ENCODE data around the gene SEC23B. TPM values are rescaled to one million over a fixed set of nuclear protein-coding genes. Genes with fewer than 3 reads are reported as not detected.

SEC23B gene
- total and polyA plus RNA-seq, 2 of the 13 experiments (the other 11 are each of a cell fraction or from before 2014, with no cell fraction given), result 114 to 120 TPM

GRCh38 chr20:18566892-18567738 is 59.4 kb downstream of the SEC23B start, which contains the start of gene SMIM26 (continued):
- TF ChIP-seq PBX2 (CRISPR knock-in tag; IDR thresholded peaks at IDR 0.05), result 0 out of 2 replicates have a peak, but pooled peaks have one; percentile 39
- peak; percentile 90 for TF ChIP-seq ZBTB40 (IDR thresholded peaks at IDR 0.05)
- TF ChIP-seq ZBTB40 (CRISPR knock-in tag; IDR thresholded peaks at IDR 0.05), result peak; percentile 88; the same call in 1 of the 2 replicates
- TF ChIP-seq ZNF558 (CRISPR knock-in tag; IDR thresholded peaks at IDR 0.05; ENCODE audit: borderline replicate concordance), result peak; percentile 90
- TF ChIP-seq FOXO1 (CRISPR knock-in tag; IDR thresholded peaks at IDR 0.05), result peak; percentile 85
- TF ChIP-seq ZNF619 (CRISPR knock-in tag; IDR thresholded peaks at IDR 0.05), result peak; percentile 89
- peak; percentile 92 for TF ChIP-seq ZNF143 (CRISPR knock-in tag; IDR thresholded peaks at IDR 0.05)
- peak; percentile 98 for TF ChIP-seq SAP130 (CRISPR knock-in tag; IDR thresholded peaks at IDR 0.05; ENCODE audit: low read depth)
- peak; percentile 79 for TF ChIP-seq ZNF670 (CRISPR knock-in tag; IDR thresholded peaks at IDR 0.05; ENCODE audit: borderline replicate concordance)
- TF ChIP-seq ZNF652 (CRISPR knock-in tag; IDR thresholded peaks at IDR 0.05; ENCODE audit: borderline replicate concordance, low read depth), result peak; percentile 39; the same call in 1 of the 2 replicates
- peak; percentile 93 for TF ChIP-seq TSC22D2 (CRISPR knock-in tag; IDR thresholded peaks at IDR 0.05; ENCODE audit: borderline replicate concordance)
- peak; percentile 88; the same call in 1 of the 2 replicates for TF ChIP-seq ZNF878 (CRISPR knock-in tag; IDR thresholded peaks at IDR 0.05)
- peak; percentile 68; the same call in 1 of the 2 replicates for TF ChIP-seq NFE2L1 (CRISPR knock-in tag; IDR thresholded peaks at IDR 0.05; ENCODE audit: borderline replicate concordance)
- peak; percentile 88 for TF ChIP-seq NAIF1 (CRISPR knock-in tag; IDR thresholded peaks at IDR 0.05; ENCODE audit: borderline replicate concordance)
- peak; percentile 95 for TF ChIP-seq DMAP1 (CRISPR knock-in tag; IDR thresholded peaks at IDR 0.05)
- peak; percentile 62; the same call in 1 of the 2 replicates for TF ChIP-seq MEIS2 (CRISPR knock-in tag; IDR thresholded peaks at IDR 0.05)
- TF ChIP-seq THAP7 (CRISPR knock-in tag; IDR thresholded peaks at IDR 0.05), result peak; percentile 97
- peak; percentile 94 for TF ChIP-seq CBFB (CRISPR knock-in tag; IDR thresholded peaks at IDR 0.05)
- peak; percentile 97; the same call in 1 of the 2 replicates for TF ChIP-seq SNAI1 (CRISPR knock-in tag; IDR thresholded peaks at IDR 0.05; ENCODE audit: borderline replicate concordance)
